Measurements from ENCODE around the gene EPHA10. TPM values are rescaled to one million over a fixed set of nuclear protein-coding genes. Genes with fewer than 3 reads are reported as not detected.

The EPHA10 gene
- total RNA-seq, 1 donor from 2014 or later = 0.37 TPM

- peak overlapping the region; percentile 65 for H3K27ac Mint-ChIP-seq (ENCODE audit: unreplicated experiment)
- TF ChIP-seq CTCF (IDR thresholded peaks at IDR 0.05) = peak; percentile 99
Measured at GRCh38 chr1:37682334-37682987, 82.5 kb downstream of the EPHA10 start.

GRCh38 chr1:37680933-37681332 lies 84.0 kb downstream of the EPHA10 start:
- H3K9me3 Mint-ChIP-seq (ENCODE audit: low read depth) = no peaks in the 10 kb centered on the region
- H3K4me1 Mint-ChIP-seq (ENCODE audit: low read depth) = peaks cover 2% of the 10 kb centered on the region
- peaks cover 18% of the 10 kb centered on the region for H3K36me3 Mint-ChIP-seq (ENCODE audit: low read depth)
- DNase-seq (ENCODE audit: low spot score) = no peak
- no peak for TF ChIP-seq CTCF (IDR thresholded peaks at IDR 0.05)
- H3K27ac Mint-ChIP-seq (ENCODE audit: unreplicated experiment) = no peak overlapping the region
- H3K4me3 Mint-ChIP-seq (ENCODE audit: unreplicated experiment) = no peak overlapping the region
- H3K27me3 Mint-ChIP-seq (ENCODE audit: low read depth) = no peaks in the 10 kb centered on the region

More at GRCh38 chr1:37682334-37682987, 82.5 kb downstream of the EPHA10 start:
- no peaks in the 10 kb centered on the region for H3K27me3 Mint-ChIP-seq (ENCODE audit: low read depth)
- H3K9me3 Mint-ChIP-seq (ENCODE audit: low read depth) = no peaks in the 10 kb centered on the region
- DNase-seq (ENCODE audit: low spot score) = no peak
- peaks cover 22% of the 10 kb centered on the region for H3K36me3 Mint-ChIP-seq (ENCODE audit: low read depth)
- H3K4me1 Mint-ChIP-seq (ENCODE audit: low read depth) = peaks cover 2% of the 10 kb centered on the region
- no peak overlapping the region for H3K4me3 Mint-ChIP-seq (ENCODE audit: unreplicated experiment)

GRCh38 chr1:37677808-37678207 lies 87.1 kb downstream of the EPHA10 start:
- no peaks in the 10 kb centered on the region for H3K9me3 Mint-ChIP-seq (ENCODE audit: low read depth)
- TF ChIP-seq CTCF (IDR thresholded peaks at IDR 0.05) = no peak
- H3K4me3 Mint-ChIP-seq (ENCODE audit: unreplicated experiment) = no peak overlapping the region
- no peak overlapping the region for H3K27ac Mint-ChIP-seq (ENCODE audit: unreplicated experiment)
- peaks cover 5% of the 10 kb centered on the region for H3K27me3 Mint-ChIP-seq (ENCODE audit: low read depth)
- peaks cover 5% of the 10 kb centered on the region for H3K36me3 Mint-ChIP-seq (ENCODE audit: low read depth)
- DNase-seq (ENCODE audit: low spot score) = no peak
- H3K4me1 Mint-ChIP-seq (ENCODE audit: low read depth) = peaks cover 2% of the 10 kb centered on the region

GRCh38 chr1:37677143-37677439 lies 87.8 kb downstream of the EPHA10 start:
- H3K4me1 Mint-ChIP-seq (ENCODE audit: low read depth) = no peaks in the 10 kb centered on the region
- H3K4me3 Mint-ChIP-seq (ENCODE audit: unreplicated experiment) = no peak overlapping the region
- H3K27ac Mint-ChIP-seq (ENCODE audit: unreplicated experiment) = no peak overlapping the region
- H3K27me3 Mint-ChIP-seq (ENCODE audit: low read depth) = peaks cover 12% of the 10 kb centered on the region
- TF ChIP-seq CTCF (IDR thresholded peaks at IDR 0.05) = no peak
- no peaks in the 10 kb centered on the region for H3K9me3 Mint-ChIP-seq (ENCODE audit: low read depth)
- DNase-seq (ENCODE audit: low spot score) = no peak
- H3K36me3 Mint-ChIP-seq (ENCODE audit: low read depth) = peaks cover 3% of the 10 kb centered on the region

- no peaks in the 10 kb centered on the region for H3K9me3 Mint-ChIP-seq (ENCODE audit: low read depth)
- no peak for DNase-seq (ENCODE audit: low spot score)
- H3K4me3 Mint-ChIP-seq (ENCODE audit: unreplicated experiment) = no peak overlapping the region
- no peak overlapping the region for H3K27ac Mint-ChIP-seq (ENCODE audit: unreplicated experiment)
- H3K36me3 Mint-ChIP-seq (ENCODE audit: low read depth) = peaks cover 3% of the 10 kb centered on the region
- TF ChIP-seq CTCF (IDR thresholded peaks at IDR 0.05) = no peak
- peaks cover 17% of the 10 kb centered on the region for H3K27me3 Mint-ChIP-seq (ENCODE audit: low read depth)
- H3K4me1 Mint-ChIP-seq (ENCODE audit: low read depth) = no peaks in the 10 kb centered on the region
Measured at GRCh38 chr1:37676281-37677142, 88.4 kb downstream of the EPHA10 start.

Measured in chondrocyte (in vitro differentiated cells).